ENCODE measurements around the gene GDAP1L1. TPM values are rescaled to one million over a fixed set of nuclear protein-coding genes. Genes with fewer than 3 reads are reported as not detected.

Gene GDAP1L1
- total and polyA plus RNA-seq, 8 donors = 0.25 to 1.5 (median 0.61) TPM; not detected in 3

- peak; percentile 81 to 88 for DNase-seq
- no peaks in the 10 kb centered on the region for H3K9me3 ChIP-seq
- peaks cover 0 to 15% (median 7%) of the 10 kb centered on the region in 4 donors for H3K36me3 ChIP-seq
- peak overlapping the region in 1 of 5 donors; percentile 20 for H3K27ac ChIP-seq
- H3K4me3 ChIP-seq = no peak overlapping the region
- peaks cover 0 to 40% (median 14%) of the 10 kb centered on the region in 4 donors for H3K4me1 ChIP-seq
- H3K27me3 ChIP-seq = no peaks in the 10 kb centered on the region
- WGBS, 5 donors = 39 to 47% (median 40%) methylated on average over 11 of the region's 11 CpGs
- no peak for TF ChIP-seq POLR2AphosphoS5 (IDR thresholded peaks at IDR 0.05)
- peak in 5 of 7 experiments; percentile 75 to 90 (median 86) for TF ChIP-seq CTCF (IDR thresholded peaks at IDR 0.05)
- intact Hi-C loops (cut with DNase I; ENCODE audit: low total_unique reads) = loop anchor here (5.0 to 10.0 kb wide), 3 partner anchors 90 to 397 kb away; no protein-coding TSS in a partner anchor
Observed at GRCh38 chr20:44217342-44218092, 29.6 kb upstream of the GDAP1L1 start.

- WGBS, 5 donors = 28 to 48% (median 38%) methylated on average over 4 of the region's 4 CpGs
- intact Hi-C loops (cut with DNase I; ENCODE audit: low total_unique reads) = loop anchor here (5.0 to 10.0 kb wide), 3 partner anchors 89 to 396 kb away; no protein-coding TSS in a partner anchor
- H3K4me3 ChIP-seq = no peak overlapping the region
- H3K36me3 ChIP-seq = peaks cover 0 to 15% (median 7%) of the 10 kb centered on the region in 4 donors
- peaks cover 0 to 31% (median 13%) of the 10 kb centered on the region in 4 donors for H3K4me1 ChIP-seq
- no peak for TF ChIP-seq POLR2A (IDR thresholded peaks at IDR 0.05)
- TF ChIP-seq CTCF (IDR thresholded peaks at IDR 0.05) = no peak
- no peak for TF ChIP-seq POLR2AphosphoS5 (IDR thresholded peaks at IDR 0.05)
- TF ChIP-seq EP300 (IDR thresholded peaks at IDR 0.05) = no peak
- H3K27me3 ChIP-seq = no peaks in the 10 kb centered on the region
- peak in 1 of 2 donors; percentile 45 for DNase-seq
- no peaks in the 10 kb centered on the region for H3K9me3 ChIP-seq
- no peak overlapping the region for H3K27ac ChIP-seq
Observed at GRCh38 chr20:44218446-44218845, 28.7 kb upstream of the GDAP1L1 start.

- H3K36me3 ChIP-seq = peaks cover 0 to 15% (median 7%) of the 10 kb centered on the region in 4 donors
- H3K9me3 ChIP-seq = no peaks in the 10 kb centered on the region
- no peaks in the 10 kb centered on the region for H3K27me3 ChIP-seq
- H3K27ac ChIP-seq = peak overlapping the region in 1 of 5 donors; percentile 14
- WGBS, 5 donors = 34 to 55% (median 46%) methylated on average over 5 of the region's 5 CpGs
- H3K4me1 ChIP-seq = peaks cover 0 to 28% (median 13%) of the 10 kb centered on the region in 4 donors
- intact Hi-C loops (cut with DNase I; ENCODE audit: low total_unique reads) = loop anchor here (5.0 to 10.0 kb wide), 3 partner anchors 88 to 396 kb away; no protein-coding TSS in a partner anchor
- no peak overlapping the region for H3K4me3 ChIP-seq
- TF ChIP-seq POLR2AphosphoS5 (IDR thresholded peaks at IDR 0.05) (no peak), EP300 (IDR thresholded peaks at IDR 0.05) (no peak), POLR2A (IDR thresholded peaks at IDR 0.05) (no peak), CTCF (IDR thresholded peaks at IDR 0.05) (no peak)
- DNase-seq = no peak
Observed at GRCh38 chr20:44219170-44219730, 27.9 kb upstream of the GDAP1L1 start.

GRCh38 chr20:44219791-44220190 lies 27.3 kb upstream of the GDAP1L1 start:
- peaks cover 0 to 15% (median 7%) of the 10 kb centered on the region in 4 donors for H3K36me3 ChIP-seq
- 26 to 51% (median 33%) methylated on average over 6 of the region's 6 CpGs for WGBS, 5 donors
- H3K9me3 ChIP-seq = no peaks in the 10 kb centered on the region
- H3K27ac ChIP-seq = peak overlapping the region in 1 of 5 donors; percentile 14
- H3K4me3 ChIP-seq = no peak overlapping the region
- H3K27me3 ChIP-seq = no peaks in the 10 kb centered on the region
- DNase-seq = no peak
- peaks cover 0 to 28% (median 12%) of the 10 kb centered on the region in 4 donors for H3K4me1 ChIP-seq
- intact Hi-C loops (cut with DNase I; ENCODE audit: low total_unique reads) = loop anchor here (5.0 to 10.0 kb wide), 3 partner anchors 88 to 395 kb away; no protein-coding TSS in a partner anchor
- TF ChIP-seq EP300 (IDR thresholded peaks at IDR 0.05) (no peak), CTCF (IDR thresholded peaks at IDR 0.05) (no peak), POLR2AphosphoS5 (IDR thresholded peaks at IDR 0.05) (no peak), POLR2A (IDR thresholded peaks at IDR 0.05) (no peak)

All from stomach (tissue), 9 donors.